GM18517 (cell line): Measurements from ENCODE around the gene TSPAN32.
"Not testable (repeated sequence)": the region's sequence is repeated elsewhere in the genome, so short reads cannot be mapped to it uniquely, and the experiment has no call there.

Experiments
- ATAC-seq: cut with Tn5 transposase; IDR thresholded peaks from one replicate; pipeline ENCODE4 v1.9.1; 2021; ENCODE audit warnings: mild to moderate bottlenecking, moderate library complexity; ENCODE audit not compliant: unreplicated experiment

The TSPAN32 gene

DNA sequence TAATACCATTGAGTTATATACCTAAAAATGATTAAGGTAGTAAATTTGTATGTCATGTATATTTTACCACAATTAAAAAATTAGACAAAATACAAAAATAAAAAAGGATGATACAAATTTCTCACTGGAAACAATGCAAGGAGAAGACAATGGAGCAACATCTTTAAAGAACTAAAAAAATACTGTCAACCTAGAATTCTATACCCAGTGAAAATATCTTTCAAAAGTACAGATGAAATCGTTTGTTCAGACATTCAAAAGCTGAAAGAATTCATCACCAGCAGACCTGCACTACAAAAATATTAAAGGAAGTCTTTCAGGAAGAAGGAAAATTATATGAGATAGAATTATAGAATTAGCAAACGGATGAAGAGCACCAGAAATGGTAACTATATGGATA, 21.6 kb upstream of the TSPAN32 start:
- ATAC-seq, result no peak

DNA sequence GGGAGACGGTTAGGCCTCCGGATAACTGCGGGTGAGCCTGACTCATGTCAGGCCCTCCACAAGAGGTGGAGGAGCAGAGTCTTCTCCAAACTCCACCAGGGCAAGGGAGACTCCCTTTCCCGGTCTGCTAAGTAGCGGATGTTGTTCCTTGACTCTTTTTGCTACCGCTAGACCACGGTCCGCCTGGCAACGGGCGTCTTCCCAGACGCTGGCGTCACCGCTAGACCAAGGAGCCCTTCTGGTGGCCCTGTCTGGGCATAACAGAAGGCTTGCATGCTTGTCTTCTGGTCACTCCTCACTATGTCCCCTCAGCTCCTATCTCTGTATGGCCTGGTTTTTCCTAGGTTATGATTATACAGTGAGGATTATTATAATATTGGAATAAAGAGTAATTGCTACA, 15.5 kb upstream of the TSPAN32 start:
- not testable (repeated sequence) for ATAC-seq

DNA sequence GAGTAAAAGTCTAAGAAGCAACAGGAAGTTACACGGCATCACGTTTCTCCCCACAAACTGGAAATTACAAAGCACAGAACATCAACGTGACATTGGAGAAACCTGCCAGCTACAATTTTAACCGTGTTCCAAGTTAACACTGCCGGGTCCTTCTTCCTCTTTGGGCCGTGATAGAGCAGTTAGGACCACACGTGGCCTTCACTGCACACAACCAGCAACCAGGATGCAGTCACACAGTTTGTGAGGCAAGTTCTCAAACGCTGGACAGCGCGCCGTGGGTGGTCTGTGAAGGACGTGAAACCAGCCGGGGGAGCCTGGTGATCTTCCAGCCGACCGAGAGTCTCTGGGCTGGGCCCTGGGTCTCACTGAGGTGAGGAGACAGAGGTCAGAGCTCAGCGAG, 14.7 kb upstream of the TSPAN32 start:
- ATAC-seq, result no peak

DNA sequence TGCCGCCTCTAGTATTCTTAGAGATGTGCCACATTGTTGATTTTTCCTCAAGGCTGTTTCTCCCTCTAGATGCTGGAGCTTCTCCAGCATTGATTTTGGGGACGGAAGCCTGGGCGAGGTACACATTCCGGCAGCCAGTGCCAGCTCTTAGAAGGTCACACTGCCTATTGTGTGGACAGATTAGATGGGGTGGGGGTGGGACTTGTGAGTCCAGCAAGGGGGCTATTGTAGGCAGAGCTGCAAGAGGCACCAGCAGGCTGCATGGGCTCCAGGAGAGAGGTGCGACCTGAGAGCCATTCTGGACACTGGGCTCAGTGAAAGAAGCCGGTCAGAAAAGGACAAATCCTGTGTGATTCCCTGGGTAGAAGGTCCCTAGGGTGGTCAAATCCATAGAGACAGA, 12.5 kb upstream of the TSPAN32 start:
- no peak for ATAC-seq

DNA sequence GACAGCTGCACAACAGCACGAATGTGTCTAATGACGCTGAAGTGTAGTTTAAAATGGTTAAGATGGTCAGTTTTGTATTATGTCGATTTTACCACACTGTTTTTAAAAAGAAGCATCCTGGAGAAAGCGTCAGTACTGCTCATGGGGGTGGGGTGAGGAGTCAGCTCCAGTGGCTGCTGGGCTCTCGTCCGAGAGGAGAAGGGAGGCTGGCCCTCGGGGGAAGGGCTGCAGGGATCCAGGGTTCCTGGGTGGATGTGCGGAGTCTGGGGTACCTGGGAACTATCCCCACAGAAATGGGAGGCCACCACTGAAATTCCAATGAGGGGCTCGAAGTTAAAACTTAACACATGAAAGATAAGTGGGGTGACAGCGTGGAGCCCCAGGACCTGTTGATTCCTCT, 12.0 kb upstream of the TSPAN32 start:
- no peak for ATAC-seq

DNA sequence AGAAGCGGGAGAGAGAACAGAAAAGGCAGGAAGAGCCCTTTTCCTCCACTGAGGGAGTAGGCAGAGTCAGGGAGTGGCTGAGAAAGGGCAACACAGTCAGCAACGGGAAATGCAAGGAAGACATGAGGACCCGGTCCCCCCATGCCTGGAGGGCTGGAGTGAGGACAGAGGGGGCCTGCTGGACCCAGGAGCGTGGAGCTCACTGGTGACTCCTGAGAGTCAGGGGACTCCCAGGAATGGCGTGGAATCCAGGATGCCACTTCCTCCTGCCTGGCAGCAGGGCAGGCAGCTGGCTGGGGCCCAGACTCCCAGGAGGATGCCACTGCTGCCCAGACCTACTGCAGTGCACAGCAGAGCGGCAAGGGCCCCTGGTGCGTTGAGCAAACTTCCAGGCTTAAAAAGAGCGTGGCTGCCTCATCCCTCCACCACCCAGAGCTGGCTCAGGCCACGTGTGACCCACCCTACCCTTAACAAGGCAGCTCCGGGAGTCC, 11.4 kb upstream of the TSPAN32 start:
- no peak for ATAC-seq

DNA sequence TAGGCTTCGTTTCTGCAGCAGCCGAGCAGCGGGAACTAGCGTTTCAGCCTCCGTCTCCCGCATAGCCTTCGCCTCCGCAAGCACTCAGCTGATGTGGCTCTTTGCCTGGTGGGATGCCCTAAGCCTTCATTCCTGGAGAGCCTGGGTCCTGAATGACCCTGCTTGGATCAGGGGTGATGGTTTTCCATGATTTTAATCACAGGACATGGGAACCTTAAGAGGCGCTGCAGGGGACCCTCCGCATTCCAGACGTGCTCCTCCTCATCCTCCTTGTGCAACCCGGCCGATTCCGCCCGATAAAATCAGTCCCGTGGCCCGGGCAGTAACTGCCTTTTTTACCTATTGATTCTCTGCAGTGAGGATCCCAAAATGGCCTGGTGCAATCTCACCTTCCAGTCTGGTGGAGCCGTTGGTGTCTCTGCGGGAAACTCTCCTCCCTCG, 8.3 kb upstream of the TSPAN32 start:
- no peak for ATAC-seq

DNA sequence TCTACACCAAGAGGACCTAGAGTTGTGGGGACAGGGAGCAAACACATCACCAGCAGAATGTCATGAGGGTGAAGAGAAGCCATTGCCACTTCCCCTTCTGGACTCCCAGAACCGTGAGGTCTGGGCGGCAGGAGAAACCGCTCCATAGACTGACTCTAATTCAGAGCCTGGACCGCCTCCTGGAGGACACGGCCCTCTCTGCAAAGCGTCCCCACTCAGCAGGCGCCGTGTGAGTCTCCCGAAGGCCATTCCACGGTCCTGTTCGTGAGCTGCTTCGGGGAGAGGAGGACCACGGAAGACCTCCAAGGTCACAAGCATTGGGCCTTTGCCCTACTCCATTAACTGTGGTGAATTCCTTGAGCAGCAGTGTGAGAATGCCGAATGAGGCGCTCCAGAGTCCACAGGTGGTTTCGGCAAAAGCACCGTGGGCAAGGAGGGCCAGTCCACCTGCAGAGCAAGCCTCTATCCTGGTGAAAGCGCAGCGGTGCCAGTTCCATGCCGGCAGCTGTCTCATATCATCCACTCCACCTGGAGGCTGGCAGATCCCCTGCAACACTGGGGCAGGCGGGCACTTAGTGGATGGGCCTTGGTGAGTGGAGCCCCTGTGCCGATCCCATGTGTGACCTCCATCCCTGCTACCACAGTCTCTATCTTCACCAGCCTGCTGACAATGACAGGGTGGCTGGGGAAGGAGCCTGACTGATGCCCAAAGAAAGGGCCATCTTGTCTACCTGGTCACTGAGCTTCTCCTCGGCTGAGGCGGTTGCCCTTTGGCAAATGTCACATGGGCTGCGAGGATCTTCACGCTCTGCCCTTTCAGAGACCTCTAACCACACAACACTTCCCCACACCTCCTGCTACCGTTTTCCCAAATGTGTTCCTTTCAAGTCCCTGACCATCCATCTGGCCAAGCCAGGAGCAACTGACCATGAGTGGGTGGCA, 7.6 kb upstream of the TSPAN32 start:
- ATAC-seq, result no peak

DNA sequence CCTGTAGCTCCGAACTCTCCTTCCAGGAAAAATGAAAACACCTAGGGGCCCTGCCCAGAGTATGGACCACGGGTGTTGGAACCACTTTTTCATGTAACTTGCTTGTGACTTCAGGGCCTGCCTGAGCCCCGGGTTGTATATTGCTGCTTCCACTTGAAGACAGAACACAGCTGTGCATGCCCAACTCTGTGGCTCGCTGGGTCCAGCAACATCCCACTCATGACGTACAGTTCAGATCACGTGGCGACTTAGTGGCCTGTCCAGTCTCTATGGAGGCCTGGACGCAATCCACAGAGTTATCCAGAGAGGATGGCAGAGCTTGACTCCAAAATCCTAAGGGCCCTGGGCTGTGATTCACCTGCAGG, 6.9 kb upstream of the TSPAN32 start:
- ATAC-seq, result no peak

DNA sequence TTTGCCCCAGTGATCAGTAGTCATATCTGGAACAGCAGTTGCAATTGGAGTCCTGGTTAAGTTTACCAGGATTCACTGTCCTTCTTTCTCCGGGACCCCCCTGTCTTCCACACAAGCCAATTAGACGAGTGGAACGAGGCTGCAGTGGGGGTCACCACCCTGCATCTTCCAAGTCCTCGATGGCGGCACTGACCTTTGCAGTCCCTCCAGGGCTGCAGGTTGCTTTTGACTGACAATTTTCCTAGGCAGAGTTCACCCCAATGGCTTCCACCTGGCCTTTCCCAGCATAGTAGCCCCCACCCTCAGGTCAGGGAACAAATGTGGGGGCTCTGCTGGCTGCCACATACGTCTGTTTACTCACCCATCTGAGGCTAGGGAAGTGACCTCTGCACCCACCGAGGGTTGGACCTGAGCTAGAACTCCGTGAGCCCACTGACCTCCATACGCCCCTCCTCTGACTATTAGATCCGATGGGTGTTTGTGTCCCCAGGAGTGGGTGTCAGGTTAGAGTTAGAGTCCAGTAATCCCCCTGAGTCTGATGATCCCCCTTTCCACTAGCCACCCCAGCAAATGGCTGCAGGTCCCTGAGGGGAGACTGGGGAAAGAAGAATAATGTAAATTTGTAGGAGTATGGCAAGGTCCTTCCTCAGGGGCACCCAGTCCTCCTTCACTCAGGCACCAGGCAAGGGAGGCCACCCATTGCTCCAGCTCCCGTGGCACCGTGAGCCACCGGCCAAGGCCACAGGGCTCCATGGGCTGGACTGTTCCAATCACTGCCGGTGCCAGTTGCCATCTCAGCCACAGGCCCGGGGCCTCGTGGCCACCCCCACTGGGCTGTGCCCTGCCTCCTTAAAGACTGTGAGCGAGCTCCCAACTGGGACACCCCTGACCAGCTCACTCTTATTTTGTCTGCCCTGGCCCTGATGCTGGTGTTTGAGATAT, 5.6 kb upstream of the TSPAN32 start:
- no peak for ATAC-seq

DNA sequence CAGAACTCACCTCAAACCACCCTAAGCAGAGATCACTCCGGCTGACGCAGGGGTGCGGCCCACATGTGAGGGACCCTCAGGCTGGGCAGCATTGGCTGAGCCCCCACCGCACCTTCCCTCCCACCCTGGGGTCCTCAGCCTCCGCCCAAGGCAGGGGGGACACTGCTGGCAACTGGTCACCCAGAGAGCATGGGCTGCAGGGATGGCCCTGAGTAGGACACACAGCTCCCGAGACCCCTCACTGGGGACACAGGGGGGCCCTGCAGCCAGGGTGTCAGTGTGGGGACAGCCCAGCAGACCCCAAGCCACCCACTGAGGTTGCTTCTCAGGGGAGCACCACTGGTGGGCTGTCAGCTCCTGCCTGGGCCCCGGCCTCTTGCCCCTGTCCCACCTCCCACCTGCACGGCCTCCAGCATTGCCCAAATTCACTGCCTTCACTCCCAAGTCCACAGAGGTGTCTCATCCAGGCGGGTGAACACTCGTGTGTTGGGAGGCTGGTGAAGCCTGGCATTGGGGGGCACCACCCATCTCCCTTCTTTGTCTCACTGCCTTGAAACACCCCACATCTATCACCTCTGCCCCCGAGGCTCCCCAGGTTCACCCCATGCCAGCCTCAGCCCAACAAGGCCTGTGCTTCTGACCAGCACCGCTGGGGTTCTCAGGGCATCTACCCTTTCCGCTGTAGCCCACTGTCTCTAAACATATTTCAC, 4.7 kb upstream of the TSPAN32 start:
- no peak for ATAC-seq

DNA sequence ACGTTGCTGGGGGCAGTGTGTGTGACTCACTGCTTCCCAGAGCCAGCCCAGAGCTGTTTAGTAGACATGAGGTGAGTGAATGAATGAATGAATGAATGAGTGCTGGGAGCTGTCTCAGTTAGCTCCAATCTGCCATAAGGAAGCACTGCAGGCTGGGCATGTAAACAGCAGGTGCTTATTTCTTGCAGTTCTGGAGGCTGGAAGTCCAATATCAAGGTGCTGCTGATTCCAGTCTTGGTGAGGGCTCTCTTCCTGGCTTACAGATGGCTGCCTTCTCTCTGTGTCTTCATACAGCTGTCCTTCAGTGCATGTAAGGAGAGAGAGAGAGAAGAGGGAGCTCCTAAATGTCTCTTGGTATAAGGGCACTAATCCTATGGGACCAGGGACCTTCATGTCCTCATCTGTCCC, 4.2 kb upstream of the TSPAN32 start:
- ATAC-seq, result no peak

DNA sequence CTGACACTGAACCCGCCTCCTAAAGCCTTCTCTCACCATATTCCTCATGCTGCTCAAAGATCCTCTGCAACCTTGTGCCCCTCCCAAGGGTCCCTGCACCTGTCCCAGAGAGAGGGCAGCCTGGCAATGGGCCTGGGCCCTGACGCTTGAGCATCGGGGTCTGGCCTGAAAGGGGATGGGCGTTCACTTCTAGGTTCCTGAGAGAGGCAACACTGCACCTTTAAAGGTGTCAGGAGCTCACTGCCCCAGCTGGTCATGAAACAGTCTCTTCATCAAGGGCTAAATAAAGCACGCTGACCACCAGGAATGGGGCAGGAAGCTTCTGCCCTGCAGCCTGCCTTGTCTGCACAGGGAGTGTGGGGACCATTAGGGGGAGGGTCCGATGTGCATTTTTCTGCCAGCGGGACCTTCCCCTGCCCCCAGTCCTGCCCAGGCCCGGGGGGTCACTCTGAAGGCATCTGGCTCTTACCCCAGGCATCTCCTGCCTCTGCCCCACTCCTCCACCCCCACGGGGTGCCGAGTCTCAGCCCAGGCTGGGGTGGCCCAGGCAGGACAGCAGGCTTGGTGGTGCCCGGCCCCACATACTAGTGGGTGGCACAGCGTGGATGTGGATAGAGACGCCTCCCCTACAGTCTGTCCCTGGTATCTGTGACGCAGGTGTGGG, 3.5 kb upstream of the TSPAN32 start:
- ATAC-seq, result no peak

DNA sequence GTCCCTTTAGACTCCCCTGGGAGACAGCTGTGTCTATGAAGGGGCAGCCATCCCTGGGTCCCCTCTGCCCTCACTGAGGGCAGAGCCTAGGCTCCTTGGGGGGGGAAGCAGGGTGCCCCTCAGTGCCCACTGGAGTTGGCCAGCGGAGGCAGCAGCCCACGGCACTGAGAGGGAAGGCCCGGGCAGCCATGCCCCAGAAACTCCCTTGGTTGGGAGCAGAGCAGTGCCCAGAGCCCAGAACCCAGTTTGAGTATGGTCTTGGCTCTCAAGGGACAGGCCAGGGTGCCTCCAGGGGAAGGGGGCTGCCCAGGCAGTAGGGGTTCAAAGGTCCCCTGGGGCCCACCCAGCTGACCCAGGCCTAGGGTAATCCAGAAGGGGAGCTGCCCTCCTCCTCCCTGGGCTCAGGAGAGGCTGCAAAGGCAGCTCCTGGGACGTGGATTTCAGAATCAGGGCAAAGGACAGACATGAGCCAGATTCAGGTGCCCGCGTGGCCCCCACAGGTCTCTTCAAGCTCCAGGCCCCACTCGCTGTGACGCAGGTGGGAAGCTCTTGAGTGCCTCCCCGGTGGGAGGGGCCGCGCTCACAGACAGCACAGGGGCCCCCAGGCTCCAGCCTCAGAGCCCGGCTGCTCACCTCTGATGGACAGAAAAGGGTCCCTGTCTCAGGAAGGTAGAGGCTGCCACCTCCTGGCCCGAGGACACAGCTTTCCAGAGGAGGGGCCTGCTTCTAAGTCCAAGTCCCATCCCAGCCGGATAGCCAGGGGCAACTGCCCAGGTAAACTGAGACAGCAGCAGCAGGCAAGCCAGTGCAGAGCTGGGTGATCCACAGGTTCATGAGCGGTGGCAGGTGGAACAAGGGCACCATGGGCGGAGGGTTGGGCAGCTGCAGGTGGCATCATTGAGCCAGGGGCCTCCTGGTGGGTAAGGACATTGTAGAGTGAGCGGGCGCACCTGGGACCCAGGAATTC, 2.7 kb upstream of the TSPAN32 start:
- no peak for ATAC-seq

DNA sequence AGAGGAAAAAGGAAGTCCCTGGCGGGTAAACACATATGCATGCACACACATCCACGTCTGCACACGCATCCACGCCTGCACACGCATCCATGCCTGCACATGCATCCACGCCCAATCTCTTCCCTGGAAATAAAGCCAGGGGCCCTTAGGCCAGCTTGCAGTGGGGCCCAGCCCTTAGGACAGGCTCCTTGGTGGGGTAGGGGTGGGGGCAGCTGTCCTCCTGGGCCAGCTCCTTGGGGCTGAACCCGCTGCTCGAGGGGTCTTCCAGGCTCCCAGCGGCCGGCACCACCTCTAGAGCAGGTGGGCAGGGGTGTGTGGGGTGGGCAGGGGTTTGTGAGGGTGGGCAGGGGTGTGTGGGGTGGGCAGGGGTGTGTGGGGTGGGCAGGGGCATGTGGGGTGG, 2.0 kb upstream of the TSPAN32 start:
- no peak for ATAC-seq

DNA sequence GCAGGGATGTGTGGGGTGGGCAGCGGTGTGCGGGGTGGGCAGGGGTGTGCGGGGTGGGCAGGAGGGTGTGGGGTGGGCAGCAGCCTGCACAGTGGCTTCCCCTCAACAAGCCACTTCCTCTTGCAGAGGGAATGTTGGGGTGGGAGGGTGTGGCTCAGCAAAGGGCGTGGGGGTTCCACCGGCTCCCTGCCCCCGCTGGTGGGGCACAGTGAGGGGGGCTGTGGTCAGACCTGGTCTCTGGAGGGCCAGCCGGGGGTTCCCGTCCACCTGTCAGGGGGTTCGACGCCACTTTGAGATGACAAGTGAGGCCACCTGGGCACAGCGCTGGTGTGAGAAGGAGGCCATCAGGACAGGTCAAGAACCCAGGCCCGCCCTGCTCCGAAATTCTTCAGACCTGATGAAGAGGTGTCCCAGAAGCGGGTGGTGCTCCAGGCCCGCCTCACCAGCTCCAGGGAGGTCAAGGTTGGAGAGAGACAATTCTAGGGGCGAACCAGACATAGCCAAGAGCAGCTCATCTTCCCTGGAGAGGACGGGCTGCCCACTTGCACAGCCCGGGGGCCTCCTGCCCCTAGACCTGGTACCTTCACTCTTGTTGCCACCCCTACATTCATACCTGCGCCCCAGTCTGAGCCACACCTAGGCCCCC, 1.4 kb upstream of the TSPAN32 start:
- ATAC-seq, result no peak

DNA sequence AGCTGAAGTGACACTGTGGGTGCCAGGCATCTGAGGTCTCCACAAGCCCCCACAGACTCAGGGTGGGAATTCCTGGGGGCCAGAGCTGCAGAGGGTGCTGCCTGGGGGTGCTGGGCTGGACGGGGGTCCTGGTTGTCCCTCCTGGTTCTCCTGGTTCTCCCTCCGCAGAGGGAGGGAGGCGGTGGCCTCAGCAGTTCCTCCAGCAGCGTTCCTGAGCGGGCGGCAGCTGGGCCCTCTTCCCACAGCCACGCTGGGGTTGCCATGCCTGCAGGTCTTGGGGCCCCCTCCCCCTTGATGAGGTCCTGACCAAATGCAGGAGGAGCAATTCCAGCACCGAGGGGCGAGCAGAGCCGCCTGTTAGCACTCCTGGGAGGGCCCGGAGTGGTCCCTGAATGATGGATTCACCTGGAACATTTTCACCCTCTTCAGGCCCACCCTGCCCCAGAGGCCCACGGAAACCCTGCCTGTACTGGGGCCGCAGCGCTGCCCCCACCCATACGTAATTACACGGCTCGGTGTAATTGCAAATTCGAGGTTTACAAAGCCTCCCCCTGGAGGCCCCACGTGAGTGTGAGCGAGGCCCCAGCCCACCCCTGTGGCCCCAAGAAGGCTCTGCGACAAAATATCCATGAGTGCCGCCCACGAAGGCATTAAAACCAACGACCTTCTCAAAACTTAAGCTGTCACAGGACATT, 730 bp upstream of the TSPAN32 start:
- ATAC-seq, result no peak

DNA sequence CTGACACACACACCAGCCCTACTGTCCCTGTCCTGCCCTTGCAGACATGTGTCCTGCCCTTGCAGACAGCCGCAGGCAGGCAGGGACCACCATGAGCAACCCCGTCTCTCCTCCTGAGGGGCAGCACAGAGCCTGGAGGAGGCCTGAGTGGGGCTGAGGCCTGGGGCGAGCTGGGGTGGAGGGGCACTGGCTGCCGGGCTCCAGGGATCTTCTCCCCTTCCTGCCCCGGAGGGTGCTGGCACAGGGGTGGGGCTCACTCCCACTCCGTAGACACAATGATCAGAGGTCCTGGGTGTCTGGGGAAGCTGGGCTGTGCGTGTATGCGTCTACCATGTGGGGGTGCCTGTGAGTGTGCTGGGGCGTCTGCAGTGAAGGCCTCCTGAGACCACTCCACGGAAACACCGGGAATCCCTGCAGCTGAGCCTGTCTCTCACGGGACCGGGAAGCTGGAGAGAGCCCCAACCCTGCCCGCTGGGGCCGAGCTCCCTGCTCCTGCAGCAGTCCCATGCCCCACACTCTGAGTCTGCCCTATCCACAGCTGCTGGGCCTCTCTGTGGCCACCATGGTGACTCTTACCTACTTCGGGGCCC, 588 bp downstream of the TSPAN32 start:
- no peak for ATAC-seq
